Measurements from ENCODE around the gene LYRM2. TPM values are rescaled to one million over a fixed set of nuclear protein-coding genes. Genes with fewer than 3 reads are reported as not detected.

Gene LYRM2
- polyA plus RNA-seq, 4 donors, result 8.3 to 41.8 (median 22.0) TPM

- Histone ChIP-seq H3K4me3 (ENCODE audit: low read depth in 1 of 3, low read length in 3 of 3) (no peak overlapping the region), H3K36me3 (ENCODE audit: control insufficient read depth in 3 of 3, insufficient read depth in 2 of 3, low read depth in 1 of 3, low read length in 3 of 3) (no peaks in the 10 kb centered on the region), H3K4me1 (ENCODE audit: control insufficient read depth in 3 of 3, insufficient read depth in 2 of 3, low read depth in 1 of 3, low read length in 2 of 3) (no peaks in the 10 kb centered on the region), H3K27me3 (ENCODE audit: control insufficient read depth in 3 of 3, insufficient read depth in 3 of 3, low read length in 3 of 3) (no peaks in the 10 kb centered on the region), H3K27ac (ENCODE audit: low read depth in 1 of 3, low read length in 2 of 3) (no peak overlapping the region), H3K9me3 (ENCODE audit: control insufficient read depth in 2 of 2, insufficient read depth in 1 of 2, low read depth in 1 of 2, low read length in 1 of 2) (no peaks in the 10 kb centered on the region)
- no peak for FAIRE-seq
- DNase-seq, result peak in 1 of 2 donors; percentile 53
- WGBS, 3 donors, result 28 to 65% (median 51%) methylated on average over 3 of the region's 3 CpGs
These were observed 40.6 kb downstream of the LYRM2 start for GRCh38 chr6:89597988-89598387.

- no peak for FAIRE-seq
- no peak overlapping the region for H3K27ac ChIP-seq (ENCODE audit: low read depth in 1 of 3, low read length in 2 of 3)
- H3K36me3 ChIP-seq (ENCODE audit: control insufficient read depth in 3 of 3, insufficient read depth in 2 of 3, low read depth in 1 of 3, low read length in 3 of 3), result no peaks in the 10 kb centered on the region
- H3K4me1 ChIP-seq (ENCODE audit: control insufficient read depth in 3 of 3, insufficient read depth in 2 of 3, low read depth in 1 of 3, low read length in 2 of 3), result no peaks in the 10 kb centered on the region
- H3K9me3 ChIP-seq (ENCODE audit: control insufficient read depth in 2 of 2, insufficient read depth in 1 of 2, low read depth in 1 of 2, low read length in 1 of 2), result no peaks in the 10 kb centered on the region
- DNase-seq, result no peak
- no peak overlapping the region for H3K4me3 ChIP-seq (ENCODE audit: low read depth in 1 of 3, low read length in 3 of 3)
- WGBS, 3 donors, result 55 to 79% (median 61%) methylated on average over 2 of the region's 2 CpGs
- H3K27me3 ChIP-seq (ENCODE audit: control insufficient read depth in 3 of 3, insufficient read depth in 3 of 3, low read length in 3 of 3), result no peaks in the 10 kb centered on the region
These were observed 41.2 kb downstream of the LYRM2 start for GRCh38 chr6:89597372-89597771.

GRCh38 chr6:89596484-89596883 lies 42.1 kb downstream of the LYRM2 start:
- no peaks in the 10 kb centered on the region for H3K4me1 ChIP-seq (ENCODE audit: control insufficient read depth in 3 of 3, insufficient read depth in 2 of 3, low read depth in 1 of 3, low read length in 2 of 3)
- FAIRE-seq (no peak), DNase-seq (no peak)
- no peaks in the 10 kb centered on the region for H3K36me3 ChIP-seq (ENCODE audit: control insufficient read depth in 3 of 3, insufficient read depth in 2 of 3, low read depth in 1 of 3, low read length in 3 of 3)
- no peak overlapping the region for H3K27ac ChIP-seq (ENCODE audit: low read depth in 1 of 3, low read length in 2 of 3)
- WGBS, 3 donors, result 78 to 94% (median 92%) methylated on average over 1 of the region's 1 CpG
- no peaks in the 10 kb centered on the region for H3K27me3 ChIP-seq (ENCODE audit: control insufficient read depth in 3 of 3, insufficient read depth in 3 of 3, low read length in 3 of 3)
- no peaks in the 10 kb centered on the region for H3K9me3 ChIP-seq (ENCODE audit: control insufficient read depth in 2 of 2, insufficient read depth in 1 of 2, low read depth in 1 of 2, low read length in 1 of 2)
- H3K4me3 ChIP-seq (ENCODE audit: low read depth in 1 of 3, low read length in 3 of 3), result no peak overlapping the region

- Histone ChIP-seq H3K9me3 (ENCODE audit: control insufficient read depth in 2 of 2, insufficient read depth in 1 of 2, low read depth in 1 of 2, low read length in 1 of 2) (no peaks in the 10 kb centered on the region), H3K36me3 (ENCODE audit: control insufficient read depth in 3 of 3, insufficient read depth in 2 of 3, low read depth in 1 of 3, low read length in 3 of 3) (no peaks in the 10 kb centered on the region), H3K27ac (ENCODE audit: low read depth in 1 of 3, low read length in 2 of 3) (no peak overlapping the region), H3K4me3 (ENCODE audit: low read depth in 1 of 3, low read length in 3 of 3) (no peak overlapping the region), H3K4me1 (ENCODE audit: control insufficient read depth in 3 of 3, insufficient read depth in 2 of 3, low read depth in 1 of 3, low read length in 2 of 3) (no peaks in the 10 kb centered on the region), H3K27me3 (ENCODE audit: control insufficient read depth in 3 of 3, insufficient read depth in 3 of 3, low read length in 3 of 3) (no peaks in the 10 kb centered on the region)
- DNase-seq, result no peak
- FAIRE-seq, result no peak
- WGBS, 3 donors, result 82 to 85% (median 83%) methylated on average over 2 of the region's 2 CpGs
These were observed 42.5 kb downstream of the LYRM2 start for GRCh38 chr6:89596056-89596455.

GRCh38 chr6:89591745-89592144 lies 46.8 kb downstream of the LYRM2 start:
- DNase-seq, result no peak
- no peak for FAIRE-seq
- Histone ChIP-seq H3K4me3 (ENCODE audit: low read depth in 1 of 3, low read length in 3 of 3) (no peak overlapping the region), H3K4me1 (ENCODE audit: control insufficient read depth in 3 of 3, insufficient read depth in 2 of 3, low read depth in 1 of 3, low read length in 2 of 3) (no peaks in the 10 kb centered on the region), H3K36me3 (ENCODE audit: control insufficient read depth in 3 of 3, insufficient read depth in 2 of 3, low read depth in 1 of 3, low read length in 3 of 3) (no peaks in the 10 kb centered on the region), H3K27me3 (ENCODE audit: control insufficient read depth in 3 of 3, insufficient read depth in 3 of 3, low read length in 3 of 3) (no peaks in the 10 kb centered on the region), H3K9me3 (ENCODE audit: control insufficient read depth in 2 of 2, insufficient read depth in 1 of 2, low read depth in 1 of 2, low read length in 1 of 2) (no peaks in the 10 kb centered on the region), H3K27ac (ENCODE audit: low read depth in 1 of 3, low read length in 2 of 3) (no peak overlapping the region)
- 76 to 81% (median 76%) methylated on average over 4 of the region's 4 CpGs for WGBS, 3 donors

- no peak for FAIRE-seq
- no peak for DNase-seq
- Histone ChIP-seq H3K36me3 (ENCODE audit: control insufficient read depth in 3 of 3, insufficient read depth in 2 of 3, low read depth in 1 of 3, low read length in 3 of 3) (no peaks in the 10 kb centered on the region), H3K27me3 (ENCODE audit: control insufficient read depth in 3 of 3, insufficient read depth in 3 of 3, low read length in 3 of 3) (no peaks in the 10 kb centered on the region), H3K9me3 (ENCODE audit: control insufficient read depth in 2 of 2, insufficient read depth in 1 of 2, low read depth in 1 of 2, low read length in 1 of 2) (no peaks in the 10 kb centered on the region), H3K4me3 (ENCODE audit: low read depth in 1 of 3, low read length in 3 of 3) (no peak overlapping the region), H3K4me1 (ENCODE audit: control insufficient read depth in 3 of 3, insufficient read depth in 2 of 3, low read depth in 1 of 3, low read length in 2 of 3) (no peaks in the 10 kb centered on the region), H3K27ac (ENCODE audit: low read depth in 1 of 3, low read length in 2 of 3) (no peak overlapping the region)
- 67 to 75% (median 68%) methylated on average over 2 of the region's 2 CpGs for WGBS, 3 donors
These were observed 48.4 kb downstream of the LYRM2 start for GRCh38 chr6:89590133-89590532.

GRCh38 chr6:89589297-89590025 lies 49.1 kb downstream of the LYRM2 start:
- 59 to 66% (median 63%) methylated on average over 7 of the region's 7 CpGs for WGBS, 3 donors
- Histone ChIP-seq H3K9me3 (ENCODE audit: control insufficient read depth in 2 of 2, insufficient read depth in 1 of 2, low read depth in 1 of 2, low read length in 1 of 2) (no peaks in the 10 kb centered on the region), H3K4me3 (ENCODE audit: low read depth in 1 of 3, low read length in 3 of 3) (no peak overlapping the region), H3K27me3 (ENCODE audit: control insufficient read depth in 3 of 3, insufficient read depth in 3 of 3, low read length in 3 of 3) (no peaks in the 10 kb centered on the region), H3K4me1 (ENCODE audit: control insufficient read depth in 3 of 3, insufficient read depth in 2 of 3, low read depth in 1 of 3, low read length in 2 of 3) (no peaks in the 10 kb centered on the region), H3K36me3 (ENCODE audit: control insufficient read depth in 3 of 3, insufficient read depth in 2 of 3, low read depth in 1 of 3, low read length in 3 of 3) (no peaks in the 10 kb centered on the region), H3K27ac (ENCODE audit: low read depth in 1 of 3, low read length in 2 of 3) (no peak overlapping the region)
- FAIRE-seq (no peak), DNase-seq (no peak)

GRCh38 chr6:89585154-89585553 lies 53.4 kb downstream of the LYRM2 start:
- H3K27ac ChIP-seq (ENCODE audit: low read depth in 1 of 3, low read length in 2 of 3), result no peak overlapping the region
- H3K9me3 ChIP-seq (ENCODE audit: control insufficient read depth in 2 of 2, insufficient read depth in 1 of 2, low read depth in 1 of 2, low read length in 1 of 2), result no peaks in the 10 kb centered on the region
- DNase-seq, result no peak
- H3K27me3 ChIP-seq (ENCODE audit: control insufficient read depth in 3 of 3, insufficient read depth in 3 of 3, low read length in 3 of 3), result no peaks in the 10 kb centered on the region
- no peaks in the 10 kb centered on the region for H3K36me3 ChIP-seq (ENCODE audit: control insufficient read depth in 3 of 3, insufficient read depth in 2 of 3, low read depth in 1 of 3, low read length in 3 of 3)
- WGBS, 3 donors, result 48 to 67% (median 65%) methylated on average over 1 of the region's 1 CpG
- H3K4me1 ChIP-seq (ENCODE audit: control insufficient read depth in 3 of 3, insufficient read depth in 2 of 3, low read depth in 1 of 3, low read length in 2 of 3), result no peaks in the 10 kb centered on the region
- FAIRE-seq, result no peak
- no peak overlapping the region for H3K4me3 ChIP-seq (ENCODE audit: low read depth in 1 of 3, low read length in 3 of 3)

GRCh38 chr6:89584539-89584938 lies 54.0 kb downstream of the LYRM2 start:
- Histone ChIP-seq H3K36me3 (ENCODE audit: control insufficient read depth in 3 of 3, insufficient read depth in 2 of 3, low read depth in 1 of 3, low read length in 3 of 3) (no peaks in the 10 kb centered on the region), H3K27me3 (ENCODE audit: control insufficient read depth in 3 of 3, insufficient read depth in 3 of 3, low read length in 3 of 3) (no peaks in the 10 kb centered on the region), H3K4me3 (ENCODE audit: low read depth in 1 of 3, low read length in 3 of 3) (no peak overlapping the region), H3K9me3 (ENCODE audit: control insufficient read depth in 2 of 2, insufficient read depth in 1 of 2, low read depth in 1 of 2, low read length in 1 of 2) (no peaks in the 10 kb centered on the region), H3K27ac (ENCODE audit: low read depth in 1 of 3, low read length in 2 of 3) (no peak overlapping the region), H3K4me1 (ENCODE audit: control insufficient read depth in 3 of 3, insufficient read depth in 2 of 3, low read depth in 1 of 3, low read length in 2 of 3) (no peaks in the 10 kb centered on the region)
- FAIRE-seq, result no peak
- WGBS, 3 donors, result 83 to 89% (median 83%) methylated on average over 3 of the region's 3 CpGs
- no peak for DNase-seq
